Neural cell (in vitro differentiated cells): ENCODE measurements around the gene PTPRT.

Source experiments
- EP300 ChIP-seq: fragments of 450-650 bp; conservative IDR thresholded peaks from 2 replicates; pipeline ENCODE4 v1.6.1; 2014; ENCODE audit warnings: antibody characterized with exemption, mild to moderate bottlenecking, moderate library complexity; ENCODE audit not compliant: poor library complexity, severe bottlenecking
- EZH2 ChIP-seq: fragments of 200-600, 300-800 bp; shearing (Covaris generic), sonication (generic); IDR thresholded peaks from 2 replicates; pipeline ENCODE4 v1.6.1; 2014; ENCODE audit warnings: antibody characterized with exemption, low read length, borderline replicate concordance, mild to moderate bottlenecking; ENCODE audit not compliant: insufficient read depth, poor library complexity, severe bottlenecking
- MXI1 ChIP-seq: fragments of 450-650 bp; conservative IDR thresholded peaks from 2 replicates; pipeline ENCODE4 v1.6.1; 2014; ENCODE audit warnings: antibody characterized with exemption, mild to moderate bottlenecking; ENCODE audit not compliant: poor library complexity, severe bottlenecking
- POLR2AphosphoS5 ChIP-seq: IDR thresholded peaks from 2 replicates; pipeline ENCODE4 v1.6.1; 2012
- RAD21 ChIP-seq: fragments of 450-650 bp; conservative IDR thresholded peaks from 2 replicates; pipeline ENCODE4 v1.6.1; 2014; ENCODE audit warnings: antibody characterized with exemption, mild to moderate bottlenecking, moderate library complexity
- SMC3 ChIP-seq: fragments of 450-650 bp; conservative IDR thresholded peaks from 2 replicates; pipeline ENCODE4 v1.6.1; 2014; ENCODE audit warnings: antibody characterized with exemption, mild to moderate bottlenecking, moderate library complexity; ENCODE audit not compliant: poor library complexity
- TAF1 ChIP-seq: IDR thresholded peaks from 2 replicates; pipeline ENCODE4 v1.6.1; 2012; ENCODE audit warnings: low read depth
- TF ChIP-seq, protein P1 (sequence below): fragments of 450-650 bp; IDR thresholded peaks from 2 replicates; pipeline ENCODE4 v1.5.1; 2014; ENCODE audit warnings: antibody characterized with exemption, mild to moderate bottlenecking, moderate library complexity; ENCODE audit not compliant: poor library complexity, severe bottlenecking
- TF ChIP-seq, protein P2 (sequence below): IDR thresholded peaks from 2 replicates; pipeline ENCODE4 v1.6.1; 2012; ENCODE audit warnings: borderline replicate concordance

DNA sequence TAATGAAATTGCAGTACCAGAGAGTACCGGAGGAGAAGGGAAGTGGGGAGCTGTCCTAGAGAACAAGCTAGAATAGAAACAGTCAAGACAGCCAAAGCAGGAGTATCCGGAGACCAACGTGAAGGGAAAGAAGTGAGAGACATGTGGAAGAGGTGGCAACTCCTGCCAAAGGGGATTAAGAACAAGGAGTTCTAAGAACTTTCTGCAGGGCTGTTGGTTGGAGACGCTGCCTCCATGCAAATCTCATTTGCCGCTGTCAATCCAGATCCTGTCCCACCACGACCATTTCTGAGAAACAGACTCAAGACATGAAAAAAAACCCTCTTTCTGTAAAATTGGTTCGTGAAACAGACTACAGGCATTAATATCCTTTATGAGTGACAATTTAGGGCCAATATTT lies 595.7 kb downstream of the PTPRT start:
- TF ChIP-seq RAD21 (no peak), MXI1 (no peak), TAF1 (no peak), EP300 (no peak), POLR2AphosphoS5 (no peak), EZH2 (no peak), SMC3 (no peak)
- TF ChIP-seq, protein P1, sequence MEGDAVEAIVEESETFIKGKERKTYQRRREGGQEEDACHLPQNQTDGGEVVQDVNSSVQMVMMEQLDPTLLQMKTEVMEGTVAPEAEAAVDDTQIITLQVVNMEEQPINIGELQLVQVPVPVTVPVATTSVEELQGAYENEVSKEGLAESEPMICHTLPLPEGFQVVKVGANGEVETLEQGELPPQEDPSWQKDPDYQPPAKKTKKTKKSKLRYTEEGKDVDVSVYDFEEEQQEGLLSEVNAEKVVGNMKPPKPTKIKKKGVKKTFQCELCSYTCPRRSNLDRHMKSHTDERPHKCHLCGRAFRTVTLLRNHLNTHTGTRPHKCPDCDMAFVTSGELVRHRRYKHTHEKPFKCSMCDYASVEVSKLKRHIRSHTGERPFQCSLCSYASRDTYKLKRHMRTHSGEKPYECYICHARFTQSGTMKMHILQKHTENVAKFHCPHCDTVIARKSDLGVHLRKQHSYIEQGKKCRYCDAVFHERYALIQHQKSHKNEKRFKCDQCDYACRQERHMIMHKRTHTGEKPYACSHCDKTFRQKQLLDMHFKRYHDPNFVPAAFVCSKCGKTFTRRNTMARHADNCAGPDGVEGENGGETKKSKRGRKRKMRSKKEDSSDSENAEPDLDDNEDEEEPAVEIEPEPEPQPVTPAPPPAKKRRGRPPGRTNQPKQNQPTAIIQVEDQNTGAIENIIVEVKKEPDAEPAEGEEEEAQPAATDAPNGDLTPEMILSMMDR: no peak
- TF ChIP-seq, protein P2, sequence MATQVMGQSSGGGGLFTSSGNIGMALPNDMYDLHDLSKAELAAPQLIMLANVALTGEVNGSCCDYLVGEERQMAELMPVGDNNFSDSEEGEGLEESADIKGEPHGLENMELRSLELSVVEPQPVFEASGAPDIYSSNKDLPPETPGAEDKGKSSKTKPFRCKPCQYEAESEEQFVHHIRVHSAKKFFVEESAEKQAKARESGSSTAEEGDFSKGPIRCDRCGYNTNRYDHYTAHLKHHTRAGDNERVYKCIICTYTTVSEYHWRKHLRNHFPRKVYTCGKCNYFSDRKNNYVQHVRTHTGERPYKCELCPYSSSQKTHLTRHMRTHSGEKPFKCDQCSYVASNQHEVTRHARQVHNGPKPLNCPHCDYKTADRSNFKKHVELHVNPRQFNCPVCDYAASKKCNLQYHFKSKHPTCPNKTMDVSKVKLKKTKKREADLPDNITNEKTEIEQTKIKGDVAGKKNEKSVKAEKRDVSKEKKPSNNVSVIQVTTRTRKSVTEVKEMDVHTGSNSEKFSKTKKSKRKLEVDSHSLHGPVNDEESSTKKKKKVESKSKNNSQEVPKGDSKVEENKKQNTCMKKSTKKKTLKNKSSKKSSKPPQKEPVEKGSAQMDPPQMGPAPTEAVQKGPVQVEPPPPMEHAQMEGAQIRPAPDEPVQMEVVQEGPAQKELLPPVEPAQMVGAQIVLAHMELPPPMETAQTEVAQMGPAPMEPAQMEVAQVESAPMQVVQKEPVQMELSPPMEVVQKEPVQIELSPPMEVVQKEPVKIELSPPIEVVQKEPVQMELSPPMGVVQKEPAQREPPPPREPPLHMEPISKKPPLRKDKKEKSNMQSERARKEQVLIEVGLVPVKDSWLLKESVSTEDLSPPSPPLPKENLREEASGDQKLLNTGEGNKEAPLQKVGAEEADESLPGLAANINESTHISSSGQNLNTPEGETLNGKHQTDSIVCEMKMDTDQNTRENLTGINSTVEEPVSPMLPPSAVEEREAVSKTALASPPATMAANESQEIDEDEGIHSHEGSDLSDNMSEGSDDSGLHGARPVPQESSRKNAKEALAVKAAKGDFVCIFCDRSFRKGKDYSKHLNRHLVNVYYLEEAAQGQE: no peak
